GM21619 (cell line): ENCODE measurements around the gene PPIP5K1.
"Not testable (repeated sequence)": the region's sequence is repeated elsewhere in the genome, so short reads cannot be mapped to it uniquely, and the experiment has no call there.

Source experiments
- ATAC-seq: cut with Tn5 transposase; IDR thresholded peaks from one replicate; pipeline ENCODE4 v1.9.1; 2021; ENCODE audit not compliant: unreplicated experiment

Gene PPIP5K1

DNA sequence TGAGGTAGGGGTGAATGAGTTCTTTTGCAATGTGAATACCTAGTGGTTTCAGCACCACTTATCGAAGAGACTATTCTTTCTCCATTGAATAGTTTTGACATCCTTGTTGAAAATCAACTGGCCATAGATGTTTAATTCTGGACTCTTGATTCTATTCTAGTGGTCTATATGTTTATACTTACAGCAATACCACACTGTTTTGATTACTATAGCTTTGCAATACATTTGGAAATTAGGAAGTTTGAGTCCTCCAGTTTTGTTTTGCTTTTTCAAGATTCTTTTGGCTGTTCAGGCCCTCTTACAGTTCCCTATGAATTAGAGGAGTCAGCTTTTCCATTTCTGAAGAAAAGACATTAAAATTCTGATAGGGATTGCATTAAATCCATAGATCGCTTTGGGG is 42.5 kb downstream of the PPIP5K1 start:
- ATAC-seq: no peak

DNA sequence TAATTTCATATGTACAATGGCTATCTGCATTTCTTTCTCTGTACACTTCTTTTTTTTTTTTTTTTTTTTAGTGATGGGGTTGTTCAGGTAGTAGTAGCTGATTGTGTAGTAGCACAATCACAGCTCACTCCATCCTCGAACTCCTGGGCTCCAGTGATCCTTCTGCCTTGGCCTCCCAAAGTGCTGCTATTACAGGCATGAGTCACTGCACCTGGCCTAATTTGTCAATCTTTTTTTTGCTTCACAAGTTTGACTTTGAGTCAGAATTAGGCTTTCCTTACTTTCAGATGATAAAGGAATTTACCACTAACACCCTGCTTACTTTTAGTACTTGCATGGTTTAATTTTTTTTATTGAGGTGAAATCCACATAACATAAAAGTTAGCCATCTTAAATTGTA is 44.6 kb downstream of the PPIP5K1 start:
- no peak for ATAC-seq

DNA sequence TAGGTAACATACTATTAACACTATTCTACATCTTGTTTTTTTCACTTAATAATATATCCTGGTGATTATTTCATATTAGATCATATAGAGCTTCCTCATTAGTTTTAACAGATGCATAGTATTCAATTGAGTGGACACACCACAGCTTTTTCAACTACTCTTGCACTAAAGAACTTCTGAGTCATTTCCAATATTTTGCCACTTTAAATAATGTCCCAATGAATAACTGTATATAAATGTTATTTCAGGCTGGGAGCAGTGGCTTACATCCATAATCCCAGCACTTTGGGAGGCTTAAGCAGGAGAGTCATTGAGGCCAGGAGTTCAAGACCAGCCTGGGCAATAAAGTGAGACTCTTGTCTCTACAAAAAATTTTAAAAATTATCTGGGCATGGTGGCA is 45.7 kb downstream of the PPIP5K1 start:
- no peak for ATAC-seq

DNA sequence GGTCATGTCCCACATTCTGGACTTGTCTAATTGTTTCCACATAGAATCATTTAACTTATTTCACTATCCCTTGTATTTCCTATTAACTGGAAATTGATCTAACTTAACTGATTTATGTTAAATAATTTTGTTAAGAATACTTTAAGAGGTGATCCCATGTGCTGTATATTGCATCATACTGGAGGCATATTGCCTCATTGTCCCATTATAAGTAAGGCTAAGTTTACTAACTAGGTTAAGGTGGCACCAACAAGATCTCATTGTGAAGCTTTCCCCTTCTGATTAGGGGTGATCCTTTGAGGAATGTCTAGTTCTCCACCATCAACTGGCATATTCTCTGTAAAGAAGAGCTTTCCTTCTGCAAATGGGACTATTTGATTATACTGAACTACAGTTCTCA is 48.2 kb downstream of the PPIP5K1 start:
- ATAC-seq: no peak

DNA sequence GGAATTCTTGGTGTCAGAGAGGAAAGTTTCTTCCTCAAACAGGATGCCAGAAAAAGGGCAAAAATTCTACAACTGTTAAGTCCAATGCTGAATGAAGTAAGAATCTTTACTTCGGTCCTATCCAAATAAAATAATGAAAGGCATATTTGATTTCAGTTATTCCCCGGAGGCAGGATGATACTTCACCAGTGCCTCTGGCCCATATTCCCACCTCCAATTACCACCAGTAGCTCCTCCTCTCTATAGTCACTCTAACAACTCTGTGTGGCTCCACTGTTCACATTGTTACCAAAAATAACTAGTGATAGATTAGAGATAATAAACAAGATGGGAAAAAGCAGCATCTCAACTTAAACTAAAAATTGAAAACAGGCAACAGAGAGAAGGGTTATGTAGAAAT is 51.9 kb downstream of the PPIP5K1 start:
- no peak for ATAC-seq

DNA sequence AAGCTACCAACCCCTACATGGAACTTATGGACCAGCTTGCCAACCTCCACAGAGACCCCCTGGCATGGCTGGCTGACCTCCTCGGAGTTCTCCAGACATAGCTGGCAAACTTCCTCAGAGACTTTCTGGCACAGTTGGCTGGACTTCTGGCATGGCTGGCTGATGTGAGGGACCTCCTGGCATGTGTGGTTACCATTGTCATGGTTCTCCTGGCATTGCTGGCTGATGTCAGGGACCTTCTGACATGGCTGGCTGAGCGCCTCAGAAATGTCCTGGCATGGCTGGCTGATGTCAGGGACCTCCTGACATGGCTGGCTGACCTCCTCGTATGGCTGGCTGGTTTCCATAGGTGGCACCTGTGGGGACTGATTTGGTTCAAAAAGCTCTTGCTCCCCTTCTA is 55.1 kb downstream of the PPIP5K1 start:
- no peak for ATAC-seq

DNA sequence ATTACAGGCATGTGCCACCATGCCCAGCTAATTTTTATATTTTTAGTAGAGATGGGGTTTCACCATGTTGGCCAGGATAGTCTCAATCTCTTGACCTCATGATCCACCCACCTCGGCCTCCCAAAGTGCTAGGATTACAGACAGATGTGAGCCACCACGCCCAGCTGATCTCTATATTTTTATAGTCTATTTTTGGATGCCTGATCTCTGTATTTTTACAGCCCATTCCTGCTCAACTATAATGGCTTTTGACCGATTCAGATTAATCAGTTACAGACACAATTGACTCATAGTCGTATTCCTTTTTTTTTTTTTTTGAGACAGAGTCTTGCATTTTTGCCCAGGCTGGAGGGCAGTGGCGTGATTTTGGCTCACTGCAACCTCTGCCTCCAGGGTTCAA is 57.2 kb downstream of the PPIP5K1 start:
- not testable (repeated sequence) for ATAC-seq

DNA sequence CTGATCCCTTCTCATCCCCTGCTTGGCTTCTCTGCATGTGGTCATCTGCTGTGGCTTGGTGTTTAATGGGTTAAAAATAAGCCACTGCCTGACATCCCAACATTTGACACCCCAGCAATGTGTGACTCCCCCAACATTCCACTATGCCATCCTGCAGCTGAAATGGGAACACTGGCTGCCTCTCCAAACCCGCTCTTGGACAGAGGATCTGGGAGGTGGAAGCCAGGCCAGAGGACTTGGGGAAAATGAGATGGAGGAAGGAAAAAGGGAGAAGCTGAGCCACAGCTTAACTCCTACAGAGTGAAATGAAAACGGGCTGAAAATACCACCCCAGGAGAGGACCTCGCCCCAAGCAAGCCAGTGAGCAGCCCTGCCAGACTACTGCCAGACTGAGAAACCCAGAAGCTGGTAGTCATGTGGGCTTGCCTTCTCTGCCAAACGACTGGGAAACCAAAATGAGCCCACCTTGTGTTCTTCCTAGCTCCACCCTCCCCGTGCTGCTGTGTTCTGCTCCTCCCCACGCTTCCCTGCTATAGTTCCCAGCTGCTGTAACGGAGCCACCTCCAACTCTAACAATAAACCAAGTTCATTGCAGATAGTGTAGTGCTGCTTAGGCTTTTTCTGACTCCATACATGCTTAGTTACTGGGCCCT is 58.9 kb downstream of the PPIP5K1 start:
- no peak for ATAC-seq

DNA sequence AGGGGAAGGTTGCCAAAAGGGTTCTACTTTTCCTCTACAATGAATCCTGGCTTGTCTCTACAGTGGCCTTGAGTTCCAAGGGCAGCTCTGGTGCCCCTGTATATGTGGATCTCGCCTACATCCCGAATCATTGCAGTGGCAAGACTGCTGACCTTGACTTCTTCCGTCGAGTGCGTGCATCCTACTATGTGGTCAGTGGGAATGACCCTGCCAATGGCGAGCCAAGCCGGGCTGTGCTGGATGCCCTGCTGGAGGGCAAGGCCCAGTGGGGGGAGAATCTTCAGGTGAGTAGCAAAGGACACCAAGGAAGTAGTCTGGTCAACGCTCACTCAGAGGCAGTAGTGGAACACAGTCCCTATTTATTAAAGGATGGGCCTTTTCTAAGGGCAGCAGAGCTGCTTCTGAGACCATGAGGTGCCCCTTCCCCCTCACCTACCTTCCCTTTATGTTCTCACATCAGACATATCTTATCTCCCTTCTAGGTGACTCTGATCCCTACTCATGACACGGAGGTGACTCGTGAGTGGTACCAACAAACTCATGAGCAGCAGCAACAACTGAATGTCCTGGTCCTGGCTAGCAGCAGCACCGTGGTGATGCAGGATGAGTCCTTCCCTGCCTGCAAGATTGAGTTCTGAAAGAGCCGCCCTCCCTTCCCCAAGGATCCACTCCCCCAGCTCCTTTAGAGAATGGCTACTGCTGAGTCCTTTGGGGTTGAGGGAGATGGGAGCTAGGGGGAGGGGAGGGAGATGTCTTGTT is 60.2 kb downstream of the PPIP5K1 start:
- no peak for ATAC-seq

DNA sequence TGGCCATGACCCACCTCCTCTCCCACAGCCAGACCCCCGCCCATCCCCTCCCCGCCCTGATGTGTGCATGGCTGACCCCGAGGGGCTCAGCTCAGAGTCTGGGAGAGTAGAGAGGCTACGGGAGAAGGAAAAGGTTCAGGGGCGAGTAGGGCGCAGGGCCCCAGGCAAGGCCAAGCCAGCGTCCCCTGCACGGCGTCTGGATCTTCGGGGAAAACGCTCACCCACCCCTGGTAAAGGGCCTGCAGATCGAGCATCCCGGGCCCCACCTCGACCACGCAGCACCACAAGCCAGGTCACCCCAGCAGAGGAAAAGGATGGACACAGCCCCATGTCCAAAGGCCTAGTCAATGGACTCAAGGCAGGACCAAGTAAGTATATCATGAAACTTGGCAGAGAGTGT is 60.9 kb downstream of the PPIP5K1 start:
- no peak for ATAC-seq

DNA sequence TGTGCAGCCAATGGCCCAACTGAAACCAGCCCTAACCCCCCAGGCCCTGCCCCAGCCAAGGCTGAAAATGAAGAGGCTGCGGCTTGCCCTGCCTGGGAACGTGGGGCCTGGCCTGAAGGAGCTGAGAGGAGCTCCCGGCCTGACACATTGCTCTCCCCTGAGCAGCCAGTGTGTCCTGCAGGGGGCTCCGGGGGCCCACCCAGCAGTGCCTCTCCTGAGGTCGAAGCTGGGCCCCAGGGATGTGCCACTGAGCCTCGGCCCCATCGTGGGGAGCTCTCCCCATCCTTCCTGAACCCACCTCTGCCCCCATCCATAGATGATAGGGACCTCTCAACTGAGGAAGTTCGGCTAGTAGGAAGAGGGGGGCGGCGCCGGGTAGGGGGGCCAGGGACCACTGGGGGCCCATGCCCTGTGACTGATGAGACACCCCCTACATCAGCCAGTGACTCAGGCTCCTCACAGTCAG is 61.4 kb downstream of the PPIP5K1 start:
- ATAC-seq: no peak

DNA sequence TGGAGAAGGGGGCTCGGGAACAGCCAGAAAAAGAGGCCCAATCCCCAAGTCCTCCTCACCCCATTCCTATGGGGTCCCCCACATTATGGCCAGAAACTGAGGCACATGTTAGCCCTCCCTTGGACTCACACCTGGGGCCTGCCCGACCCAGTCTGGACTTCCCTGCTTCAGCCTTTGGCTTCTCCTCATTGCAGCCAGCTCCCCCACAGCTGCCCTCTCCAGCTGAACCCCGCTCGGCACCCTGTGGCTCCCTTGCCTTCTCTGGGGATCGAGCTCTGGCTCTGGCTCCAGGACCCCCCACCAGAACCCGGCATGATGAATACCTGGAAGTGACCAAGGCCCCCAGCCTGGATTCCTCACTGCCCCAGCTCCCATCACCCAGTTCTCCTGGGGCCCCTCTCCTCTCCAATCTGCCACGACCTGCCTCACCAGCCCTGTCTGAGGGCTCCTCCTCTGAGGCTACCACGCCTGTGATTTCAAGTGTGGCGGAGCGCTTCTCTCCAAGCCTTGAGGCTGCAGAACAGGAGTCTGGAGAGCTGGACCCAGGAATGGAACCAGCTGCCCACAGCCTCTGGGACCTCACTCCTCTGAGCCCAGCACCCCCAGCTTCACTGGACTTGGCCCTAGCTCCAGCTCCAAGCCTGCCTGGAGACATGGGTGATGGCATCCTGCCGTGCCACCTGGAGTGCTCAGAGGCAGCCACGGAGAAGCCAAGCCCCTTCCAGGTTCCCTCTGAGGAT is 62.0 kb downstream of the PPIP5K1 start:
- no peak for ATAC-seq

DNA sequence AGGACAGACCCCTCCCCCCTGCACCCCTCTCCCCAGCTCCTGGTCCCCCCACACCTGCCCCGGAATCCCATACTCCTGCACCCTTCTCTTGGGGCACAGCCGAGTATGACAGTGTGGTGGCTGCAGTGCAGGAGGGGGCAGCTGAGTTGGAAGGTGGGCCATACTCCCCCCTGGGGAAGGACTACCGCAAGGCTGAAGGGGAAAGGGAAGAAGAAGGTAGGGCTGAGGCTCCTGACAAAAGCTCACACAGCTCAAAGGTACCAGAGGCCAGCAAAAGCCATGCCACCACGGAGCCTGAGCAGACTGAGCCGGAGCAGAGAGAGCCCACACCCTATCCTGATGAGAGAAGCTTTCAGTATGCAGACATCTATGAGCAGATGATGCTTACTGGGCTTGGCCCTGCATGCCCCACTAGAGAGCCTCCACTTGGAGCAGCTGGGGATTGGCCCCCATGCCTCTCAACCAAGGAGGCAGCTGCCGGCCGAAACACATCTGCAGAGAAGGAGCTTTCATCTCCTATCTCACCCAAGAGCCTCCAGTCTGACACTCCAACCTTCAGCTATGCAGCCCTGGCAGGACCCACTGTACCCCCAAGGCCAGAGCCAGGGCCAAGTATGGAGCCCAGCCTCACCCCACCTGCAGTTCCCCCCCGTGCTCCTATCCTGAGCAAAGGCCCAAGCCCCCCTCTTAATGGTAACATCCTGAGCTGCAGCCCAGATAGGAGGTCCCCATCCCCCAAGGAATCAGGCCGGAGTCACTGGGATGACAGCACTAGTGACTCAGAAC is 62.8 kb downstream of the PPIP5K1 start:
- no peak for ATAC-seq

DNA sequence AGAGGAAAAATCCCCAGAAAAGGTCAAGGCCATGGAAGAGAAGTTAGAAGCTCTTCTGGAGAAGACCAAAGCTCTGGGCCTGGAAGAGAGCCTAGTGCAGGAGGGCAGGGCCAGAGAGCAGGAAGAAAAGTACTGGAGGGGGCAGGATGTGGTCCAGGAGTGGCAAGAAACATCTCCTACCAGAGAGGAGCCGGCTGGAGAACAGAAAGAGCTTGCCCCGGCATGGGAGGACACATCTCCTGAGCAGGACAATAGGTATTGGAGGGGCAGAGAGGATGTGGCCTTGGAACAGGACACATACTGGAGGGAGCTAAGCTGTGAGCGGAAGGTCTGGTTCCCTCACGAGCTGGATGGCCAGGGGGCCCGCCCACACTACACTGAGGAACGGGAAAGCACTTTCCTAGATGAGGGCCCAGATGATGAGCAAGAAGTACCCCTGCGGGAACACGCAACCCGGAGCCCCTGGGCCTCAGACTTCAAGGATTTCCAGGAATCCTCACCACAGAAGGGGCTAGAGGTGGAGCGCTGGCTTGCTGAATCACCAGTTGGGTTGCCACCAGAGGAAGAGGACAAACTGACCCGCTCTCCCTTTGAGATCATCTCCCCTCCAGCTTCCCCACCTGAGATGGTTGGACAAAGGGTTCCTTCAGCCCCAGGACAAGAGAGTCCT is 63.6 kb downstream of the PPIP5K1 start:
- no peak for ATAC-seq

DNA sequence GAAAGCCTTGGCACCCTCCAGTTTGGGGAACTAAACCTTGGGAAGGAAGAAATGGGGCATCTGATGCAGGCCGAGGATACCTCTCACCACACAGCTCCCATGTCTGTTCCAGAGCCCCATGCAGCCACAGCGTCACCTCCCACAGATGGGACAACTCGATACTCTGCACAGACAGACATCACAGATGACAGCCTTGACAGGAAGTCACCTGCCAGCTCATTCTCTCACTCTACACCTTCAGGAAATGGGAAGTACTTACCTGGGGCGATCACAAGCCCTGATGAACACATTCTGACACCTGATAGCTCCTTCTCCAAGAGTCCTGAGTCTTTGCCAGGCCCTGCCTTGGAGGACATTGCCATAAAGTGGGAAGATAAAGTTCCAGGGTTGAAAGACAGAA is 64.9 kb downstream of the PPIP5K1 start:
- no peak for ATAC-seq

DNA sequence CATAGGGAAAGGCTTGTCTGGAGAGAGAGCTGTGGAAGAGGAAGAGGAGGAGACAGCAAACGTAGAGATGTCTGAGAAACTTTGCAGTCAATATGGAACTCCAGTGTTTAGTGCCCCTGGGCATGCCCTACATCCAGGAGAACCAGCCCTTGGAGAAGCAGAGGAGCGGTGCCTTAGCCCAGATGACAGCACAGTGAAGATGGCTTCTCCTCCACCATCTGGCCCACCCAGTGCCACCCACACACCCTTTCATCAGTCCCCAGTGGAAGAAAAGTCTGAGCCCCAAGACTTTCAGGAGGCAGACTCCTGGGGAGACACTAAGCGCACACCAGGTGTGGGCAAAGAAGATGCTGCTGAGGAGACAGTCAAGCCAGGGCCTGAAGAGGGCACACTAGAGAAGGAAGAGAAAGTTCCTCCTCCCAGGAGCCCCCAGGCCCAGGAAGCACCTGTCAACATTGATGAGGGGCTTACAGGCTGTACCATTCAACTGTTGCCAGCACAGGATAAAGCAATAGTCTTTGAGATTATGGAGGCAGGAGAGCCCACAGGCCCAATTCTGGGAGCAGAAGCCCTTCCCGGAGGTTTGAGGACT is 65.7 kb downstream of the PPIP5K1 start:
- ATAC-seq: no peak

DNA sequence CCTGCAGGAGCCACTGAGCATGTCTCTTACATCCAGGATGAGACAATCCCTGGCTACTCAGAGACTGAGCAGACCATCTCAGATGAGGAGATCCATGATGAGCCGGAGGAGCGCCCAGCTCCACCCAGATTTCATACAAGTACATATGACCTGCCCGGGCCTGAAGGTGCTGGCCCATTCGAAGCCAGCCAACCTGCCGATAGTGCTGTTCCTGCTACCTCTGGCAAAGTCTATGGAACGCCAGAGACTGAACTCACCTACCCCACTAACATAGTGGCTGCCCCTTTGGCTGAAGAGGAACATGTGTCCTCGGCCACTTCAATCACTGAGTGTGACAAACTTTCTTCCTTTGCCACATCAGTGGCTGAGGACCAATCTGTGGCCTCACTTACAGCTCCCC is 66.4 kb downstream of the PPIP5K1 start:
- no peak for ATAC-seq

DNA sequence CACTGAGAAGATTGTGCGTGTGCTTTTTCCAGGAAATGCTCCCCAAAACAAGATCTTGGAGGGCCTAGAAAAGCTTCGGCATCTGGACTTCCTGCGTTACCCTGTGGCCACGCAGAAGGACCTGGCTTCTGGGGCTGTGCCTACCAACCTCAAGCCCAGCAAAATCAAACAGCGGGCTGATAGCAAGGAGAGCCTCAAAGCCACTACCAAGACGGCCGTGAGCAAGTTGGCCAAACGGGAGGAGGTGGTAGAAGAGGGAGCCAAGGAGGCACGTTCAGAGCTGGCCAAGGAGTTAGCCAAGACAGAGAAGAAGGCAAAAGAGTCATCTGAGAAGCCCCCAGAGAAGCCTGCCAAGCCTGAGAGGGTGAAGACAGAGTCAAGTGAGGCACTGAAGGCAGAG is 67.8 kb downstream of the PPIP5K1 start:
- ATAC-seq: no peak

DNA sequence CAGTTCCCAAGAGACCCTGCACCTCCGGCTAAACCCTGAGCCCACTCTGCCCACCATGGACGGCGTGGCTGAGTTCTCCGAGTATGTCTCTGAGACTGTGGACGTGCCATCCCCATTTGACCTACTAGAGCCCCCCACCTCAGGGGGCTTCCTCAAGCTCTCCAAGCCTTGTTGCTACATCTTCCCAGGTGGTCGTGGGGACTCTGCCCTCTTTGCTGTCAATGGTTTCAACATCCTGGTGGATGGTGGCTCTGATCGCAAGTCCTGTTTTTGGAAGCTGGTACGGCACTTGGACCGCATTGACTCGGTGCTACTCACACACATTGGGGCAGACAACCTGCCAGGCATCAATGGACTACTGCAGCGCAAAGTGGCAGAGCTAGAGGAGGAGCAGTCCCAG is 68.6 kb downstream of the PPIP5K1 start:
- ATAC-seq: no peak

DNA sequence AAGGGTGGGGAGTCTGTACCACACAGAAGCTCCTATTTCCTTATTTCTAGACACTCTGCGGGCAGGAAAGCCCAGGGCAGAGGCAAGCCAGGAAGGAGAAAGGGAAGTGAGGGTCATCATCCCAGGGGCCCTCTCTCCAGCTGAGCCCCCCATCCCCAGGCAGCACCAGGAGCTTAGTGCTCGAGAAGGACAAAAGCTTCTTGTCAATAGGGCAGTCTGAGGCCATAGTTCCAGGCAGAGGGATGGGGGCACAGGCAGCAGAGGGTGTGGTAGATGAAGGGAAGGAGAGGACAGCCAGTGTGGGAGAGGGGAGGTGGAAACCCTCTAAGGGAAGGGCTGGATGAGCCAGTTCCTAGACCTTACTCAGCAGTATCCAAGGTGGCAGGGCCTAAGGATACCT is 69.9 kb downstream of the PPIP5K1 start:
- ATAC-seq: no peak
